Adipose tissue (tissue), 3 donors: Measurements from ENCODE around the gene THBS2. TPM values are rescaled to one million over a fixed set of nuclear protein-coding genes. Genes with fewer than 3 reads are reported as not detected.

Source experiments
- H3K27ac ChIP-seq: one replicate; pipeline ENCODE4 v1.5.1; 2013; ENCODE audit warnings: low read depth, low read length
- WGBS, 3 donors: extraction: QIAGEN DNeasy Blood & Tissue Kit; methylation state at CpG; one replicate each; pipeline ENCODE4 v1.1.7; 2013; 5-methylcytosine and 5-hydroxymethylcytosine counted together
- polyA plus RNA-seq, 3 donors: library from polyadenylated mRNA; stranded (reverse); fragments of 200-250 nt; gene quantifications; one replicate each; pipeline ENCODE4 v1.2.3, GENCODE V29; 2013
- donor health status: healthy with polysubstance abuse.
- donor health status: Bipolar disorder and iron deficiency.
- donor health status: healthy.

Gene THBS2
- polyA plus RNA-seq, 3 donors: 2.6 to 39.4 (median 20.2) TPM

GRCh38 chr6:169177516-169178166 is 76.0 kb downstream of the THBS2 start:
- H3K27ac ChIP-seq: no peak overlapping the region
- WGBS, 3 donors: 65 to 73% (median 66%) methylated on average over 10 of the region's 10 CpGs

DNA sequence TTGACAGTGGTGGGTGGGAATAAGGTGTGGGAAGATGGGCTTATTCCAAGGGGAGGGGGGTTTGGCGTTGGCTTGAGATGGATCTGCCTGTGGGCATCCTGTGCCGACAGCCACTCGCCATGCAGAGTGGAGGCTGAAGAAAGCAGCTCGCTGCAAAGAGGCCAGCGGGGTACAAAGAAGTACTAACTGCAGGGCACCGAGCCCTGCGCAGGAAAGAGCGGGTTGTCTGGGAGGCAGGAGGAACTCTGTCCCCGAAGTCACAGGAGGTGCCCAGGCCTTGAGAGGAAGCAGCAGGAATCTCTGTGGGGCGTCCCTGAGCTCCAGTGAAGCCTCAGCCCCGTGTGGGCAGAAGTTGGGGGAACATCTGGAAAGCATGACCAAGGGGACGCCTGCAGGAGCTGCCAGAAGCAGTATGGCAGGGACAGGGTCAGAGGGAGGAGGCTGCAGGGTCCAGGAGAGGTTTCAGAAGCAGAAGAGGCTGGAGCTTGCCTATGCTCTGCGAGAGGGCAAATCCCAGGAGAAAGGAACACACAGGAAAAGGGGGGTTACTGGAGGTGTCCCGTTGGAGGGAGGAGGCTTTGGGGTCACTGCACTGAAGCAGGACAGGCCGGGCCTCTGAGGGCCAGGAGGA is 77.2 kb downstream of the THBS2 start:
- no peak overlapping the region for H3K27ac ChIP-seq
- 77 to 88% (median 80%) methylated on average over 15 of the region's 15 CpGs for WGBS, 3 donors

GRCh38 chr6:169175360-169175887 is 78.2 kb downstream of the THBS2 start:
- 84 to 90% (median 88%) methylated on average over 15 of the region's 15 CpGs for WGBS, 3 donors

DNA sequence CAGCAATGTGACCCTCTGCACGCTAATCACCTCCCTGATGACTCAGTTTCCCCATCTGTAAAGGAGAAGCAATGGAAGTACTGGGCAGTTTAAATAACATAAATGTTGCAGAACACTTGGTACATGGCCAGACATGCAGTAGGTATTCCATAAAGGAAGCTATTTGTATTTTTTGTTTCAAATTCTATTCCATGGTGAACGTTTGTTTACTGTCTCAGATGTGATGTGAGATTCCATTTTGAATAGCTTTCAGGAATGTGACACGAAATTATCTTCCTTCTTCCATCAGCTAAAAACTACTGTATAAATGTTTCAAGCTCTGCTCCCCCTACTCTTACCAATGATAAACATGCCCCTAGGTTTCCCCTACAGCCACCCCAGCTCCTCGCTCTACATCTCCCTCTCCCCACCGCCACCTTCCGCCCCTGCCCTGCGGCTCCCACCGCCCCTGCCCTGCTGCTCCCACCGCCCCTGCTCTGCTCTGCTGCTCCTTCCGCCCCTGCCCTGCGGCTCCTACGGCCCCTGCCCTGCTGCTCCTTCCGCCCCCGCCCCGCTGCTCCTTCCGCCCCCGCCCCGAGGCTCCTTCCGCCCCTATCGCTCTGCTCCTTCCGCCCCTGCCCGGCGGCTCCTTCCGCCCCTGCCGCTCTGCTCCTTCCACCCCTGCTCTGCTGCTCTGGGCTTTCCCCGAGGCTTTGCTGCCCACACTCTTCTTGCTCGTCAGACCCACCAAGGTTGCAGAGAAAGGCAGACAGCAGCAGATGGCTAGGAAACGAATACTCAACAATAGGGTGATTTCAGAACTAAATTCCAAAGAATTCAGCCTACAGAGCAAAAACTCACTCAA is 78.9 kb downstream of the THBS2 start:
- WGBS, 3 donors: 80 to 82% (median 82%) methylated on average over 19 to 28 of the region's 28 CpGs
- H3K27ac ChIP-seq: no peak overlapping the region

More at GRCh38 chr6:169175360-169175887, 78.2 kb downstream of the THBS2 start:
- H3K27ac ChIP-seq: no peak overlapping the region

DNA sequence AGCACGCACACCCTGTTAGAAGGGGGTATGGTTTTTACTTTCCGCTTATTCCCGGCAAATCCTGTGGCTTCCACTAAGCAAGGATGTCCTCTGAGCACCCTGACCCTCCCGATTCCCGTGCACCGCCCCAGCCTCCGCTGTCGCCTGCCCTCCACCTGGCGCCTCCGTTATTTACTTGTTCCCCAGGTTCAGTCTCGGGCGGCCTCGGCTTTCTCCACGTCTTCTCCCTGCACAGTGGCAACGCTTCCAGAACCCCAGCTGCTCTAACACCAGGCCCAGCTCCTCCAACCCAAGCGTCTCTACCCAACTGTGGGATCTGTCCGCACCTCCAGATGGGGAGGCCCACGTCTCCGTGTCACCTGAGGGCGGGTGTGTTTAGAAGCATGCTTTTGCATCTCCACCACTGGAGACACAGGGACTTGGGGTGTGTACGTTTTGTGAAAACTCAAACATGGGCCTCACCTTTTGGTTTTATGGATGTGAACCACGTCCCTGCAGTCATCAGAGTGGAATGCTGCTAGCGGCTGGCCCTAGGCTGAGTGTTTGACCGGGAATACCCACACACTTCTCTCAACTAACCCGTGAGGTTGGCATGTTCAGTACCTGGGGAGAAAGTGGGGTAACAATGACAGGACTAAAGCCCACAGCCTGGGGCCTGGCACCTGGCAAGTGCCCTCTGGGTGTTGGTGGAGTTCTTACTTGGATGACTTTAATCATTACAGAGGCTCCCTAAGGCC is 79.9 kb downstream of the THBS2 start:
- no peak overlapping the region for H3K27ac ChIP-seq
- 88 to 96% (median 95%) methylated on average over 25 of the region's 25 CpGs for WGBS, 3 donors

DNA sequence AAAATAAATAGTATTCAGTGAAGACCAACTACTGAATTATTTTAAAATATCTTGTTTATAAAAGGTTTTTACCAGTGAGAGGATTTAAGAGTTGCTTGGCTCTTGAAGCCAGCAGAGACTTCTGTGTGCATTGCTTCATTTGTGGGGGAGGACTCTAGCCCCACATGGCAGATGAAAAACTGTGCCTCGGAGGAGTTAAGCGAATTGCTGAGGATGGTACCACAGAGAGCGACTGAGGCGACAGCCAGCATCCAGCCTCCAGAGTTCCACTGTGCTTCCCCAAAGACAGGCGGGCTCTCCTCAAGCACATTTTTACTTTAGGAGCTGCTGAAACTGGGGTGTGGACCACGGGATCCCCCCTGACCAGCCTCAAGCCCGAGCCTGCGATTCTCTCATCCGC is 80.7 kb downstream of the THBS2 start:
- WGBS, 3 donors: 77 to 81% (median 77%) methylated on average over 9 of the region's 9 CpGs
- H3K27ac ChIP-seq: no peak overlapping the region

DNA sequence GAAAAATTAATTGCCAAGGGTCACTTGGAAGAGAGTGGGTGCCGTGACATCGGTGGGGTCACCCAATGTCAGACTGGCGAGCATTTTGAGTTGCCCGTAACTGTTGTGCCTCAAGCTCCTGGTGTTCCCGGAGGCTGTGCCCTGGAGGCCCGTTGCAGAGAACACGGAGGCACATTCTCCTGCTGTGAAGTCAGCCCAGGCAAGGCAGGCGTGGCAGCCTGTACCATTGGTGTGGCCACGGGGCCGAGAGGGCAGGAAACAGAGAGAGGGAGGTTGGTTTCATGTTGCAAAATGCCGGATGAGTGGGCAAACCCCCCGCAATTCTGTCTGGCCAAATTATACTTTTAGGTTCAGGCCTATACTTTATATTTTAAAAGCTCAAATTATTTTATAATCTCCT is 81.2 kb downstream of the THBS2 start:
- no peak overlapping the region for H3K27ac ChIP-seq
- WGBS, 3 donors: 32 to 65% (median 49%) methylated on average over 12 of the region's 12 CpGs

GRCh38 chr6:169171951-169172350 is 81.7 kb downstream of the THBS2 start:
- no peak overlapping the region for H3K27ac ChIP-seq
- WGBS, 3 donors: 78 to 93% (median 90%) methylated on average over 8 of the region's 8 CpGs

DNA sequence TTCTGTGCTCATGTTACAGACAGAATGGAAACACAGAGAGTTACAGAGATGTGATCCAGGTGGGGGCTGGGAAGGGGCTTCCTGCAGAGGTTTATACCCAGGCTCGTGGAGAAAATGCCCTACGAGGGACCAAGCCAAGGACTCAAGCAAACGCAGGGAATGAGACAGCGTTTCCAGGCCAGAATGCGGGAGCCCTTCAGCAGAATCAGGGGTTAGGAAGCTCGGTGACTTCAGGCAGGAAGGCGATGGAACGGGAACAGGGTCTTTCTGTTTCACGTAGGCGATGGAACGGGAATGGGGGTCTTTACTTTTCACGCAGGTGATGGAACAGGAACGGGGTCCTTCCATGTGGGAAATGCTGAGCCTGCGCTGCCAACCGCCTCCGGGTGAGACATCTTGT is 82.6 kb downstream of the THBS2 start:
- H3K27ac ChIP-seq: no peak overlapping the region
- 82 to 95% (median 87%) methylated on average over 15 to 16 of the region's 16 CpGs for WGBS, 3 donors

GRCh38 chr6:169170583-169170955 is 83.1 kb downstream of the THBS2 start:
- 78 to 95% (median 95%) methylated on average over 11 of the region's 11 CpGs for WGBS, 3 donors
- H3K27ac ChIP-seq: no peak overlapping the region

GRCh38 chr6:169169941-169170582 is 83.6 kb downstream of the THBS2 start:
- no peak overlapping the region for H3K27ac ChIP-seq
- WGBS, 3 donors: 78 to 91% (median 90%) methylated on average over 16 of the region's 16 CpGs

DNA sequence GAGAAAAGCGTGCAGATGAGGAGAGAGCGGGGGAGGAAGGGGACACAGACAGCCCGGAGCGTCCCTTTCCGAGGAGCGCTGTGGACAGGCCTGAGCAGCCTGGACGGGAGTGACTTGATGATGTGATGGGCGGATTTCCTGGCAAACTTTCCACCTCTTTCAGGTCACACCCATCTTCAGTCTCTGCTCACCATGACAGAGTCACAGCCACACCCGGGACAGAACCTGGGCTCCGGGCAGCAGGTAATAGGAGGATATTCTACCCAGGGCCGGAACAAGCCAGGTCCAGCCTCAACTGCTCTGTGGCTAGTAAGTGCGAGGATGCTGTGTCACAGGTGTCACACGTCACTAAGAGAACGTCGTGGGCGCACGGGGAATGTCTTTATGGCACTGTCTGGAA is 84.3 kb downstream of the THBS2 start:
- WGBS, 3 donors: 63 to 80% (median 79%) methylated on average over 17 of the region's 17 CpGs
- H3K27ac ChIP-seq: no peak overlapping the region

DNA sequence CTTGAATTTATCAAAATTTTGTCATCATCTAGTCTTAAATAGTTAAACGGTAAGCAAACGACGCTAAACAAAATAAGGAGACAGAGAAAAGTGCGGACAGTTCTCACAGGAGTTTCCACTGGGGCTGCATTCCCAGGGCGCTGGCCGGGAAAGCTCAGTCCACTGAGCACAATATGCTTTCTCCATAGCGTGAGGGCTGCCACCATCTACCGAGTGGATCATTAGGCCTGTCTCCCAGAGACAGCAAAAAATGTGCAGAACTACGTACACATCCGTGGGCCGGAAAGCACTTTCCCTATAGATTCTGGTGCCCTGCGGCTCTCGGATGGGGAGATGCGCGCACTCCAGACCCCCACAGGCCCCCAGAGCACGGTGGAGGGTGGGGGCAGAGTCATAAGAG is 84.9 kb downstream of the THBS2 start:
- 76 to 84% (median 83%) methylated on average over 16 of the region's 16 CpGs for WGBS, 3 donors
- H3K27ac ChIP-seq: no peak overlapping the region

GRCh38 chr6:169168302-169168630 is 85.4 kb downstream of the THBS2 start:
- H3K27ac ChIP-seq: no peak overlapping the region
- 86 to 90% (median 89%) methylated on average over 15 of the region's 15 CpGs for WGBS, 3 donors

- WGBS, 3 donors: 76 to 77% (median 77%) methylated on average over 35 to 37 of the region's 37 CpGs
- H3K27ac ChIP-seq: no peak overlapping the region
Observed at GRCh38 chr6:169167581-169168301, 85.9 kb downstream of the THBS2 start.

- H3K27ac ChIP-seq: no peak overlapping the region
- 92 to 97% (median 95%) methylated on average over 39 to 40 of the region's 40 CpGs for WGBS, 3 donors
Observed at GRCh38 chr6:169166896-169167580, 86.6 kb downstream of the THBS2 start.
